K562 (cell line): ENCODE measurements around the gene RNF26. TPM values are rescaled to one million over a fixed set of nuclear protein-coding genes. Genes with fewer than 3 reads are reported as not detected.

Experiments used
- CBFA2T2 ChIP-seq: fragments of 450-650 bp; conservative IDR thresholded peaks from 2 replicates; pipeline ENCODE4 v1.6.1; 2017; ENCODE audit warnings: mild to moderate bottlenecking
- ETS2 ChIP-seq: IDR thresholded peaks from 2 replicates; pipeline ENCODE4 v1.6.1; 2016; ENCODE audit warnings: borderline replicate concordance, missing genetic modification characterization, mild to moderate bottlenecking, moderate library complexity, missing compliant biosample characterization; ENCODE audit not compliant: poor library complexity, severe bottlenecking
- GATA2 ChIP-seq: sonication (generic); formaldehyde crosslinking; IDR thresholded peaks from 2 replicates; pipeline ENCODE4 v1.4.0; 2020; ENCODE audit warnings: mild to moderate bottlenecking, missing genetic modification reagents
- HDAC1 ChIP-seq, 2 experiments: fragments of 450-650 bp; IDR thresholded peaks; 2 replicates each; pipeline ENCODE4 v1.6.1; 2016 to 2017; ENCODE audit warnings: inconsistent platforms in 1 of 2, mild to moderate bottlenecking in 1 of 2, moderate library complexity in 1 of 2
- MAFG ChIP-seq: fragments of 450-650 bp; conservative IDR thresholded peaks from 2 replicates; pipeline ENCODE4 v1.6.1; 2016; ENCODE audit warnings: missing genetic modification characterization, missing compliant biosample characterization
- MTF1 ChIP-seq: fragments of 250-450 bp; sonication (Bioruptor Pico); IDR thresholded peaks from 2 replicates; pipeline ENCODE4 v1.9.0; 2021; ENCODE audit warnings: moderate library complexity, mild to moderate bottlenecking, inconsistent platforms, borderline replicate concordance
- POLR2AphosphoS5 ChIP-seq: IDR thresholded peaks from 2 replicates; pipeline ENCODE4 v1.6.1; 2011; ENCODE audit warnings: mild to moderate bottlenecking, low read depth, low read length, moderate library complexity; ENCODE audit not compliant: control insufficient read depth, insufficient read depth
- SRSF7 ChIP-seq: fragments of 200-400 bp; formaldehyde crosslinking; optimal IDR thresholded peaks from 2 replicates; pipeline ENCODE3; 2017; ENCODE audit warnings: mild to moderate bottlenecking, low read depth, low read length
- ZFX ChIP-seq: sonication (generic); formaldehyde crosslinking; IDR thresholded peaks from 2 replicates; pipeline ENCODE4 v1.8.0; 2022; ENCODE audit warnings: mild to moderate bottlenecking, missing genetic modification reagents, moderate library complexity
- ZNF780A ChIP-seq: fragments of 250-450 bp; sonication (Bioruptor Pico); IDR thresholded peaks from 2 replicates; pipeline ENCODE4 v1.5.0; 2021; ENCODE audit warnings: mild to moderate bottlenecking
- polyA plus RNA-seq, 8 experiments: library from polyadenylated mRNA; depleted of rRNA in 4 of 8; stranded (reverse) in 5 of 8; unstranded in 3 of 8; fragments of >200 nt; fragmentation: Nextera tagmentation in 2 of 8; fragmentation: Illumina TruSeq in 1 of 8; extraction: Ambion mirVana in 2 of 8; extraction: Trizol in 1 of 8; gene quantifications; 2 replicates each; pipeline versions ENCODE4 v1.2.1 to v1.2.3, GENCODE V29; 2011 to 2014; ENCODE audit warnings: inconsistent platforms in 1 of 8, missing spikeins in 1 of 8
- total RNA-seq, 7 experiments: library from RNA; depleted of rRNA in 6 of 7; stranded (reverse); fragments of >200 nt in 6 of 7; fragmentation: Illumina TruSeq in 2 of 7; extraction: Trizol in 2 of 7; gene quantifications; 2 replicates each; pipeline versions ENCODE4 v1.2.1 to v1.2.3, GENCODE V29; 2011 to 2021; ENCODE audit warnings: low replicate concordance in 1 of 7
- TF ChIP-seq, protein P1 (sequence below): sonication (generic); formaldehyde crosslinking; IDR thresholded peaks from 2 replicates; pipeline ENCODE4 v1.8.0; 2022; ENCODE audit warnings: mild to moderate bottlenecking, missing genetic modification reagents
- TF ChIP-seq, protein P2 (sequence below): fragments of 450-650 bp; IDR thresholded peaks from 2 replicates; pipeline ENCODE4 v1.6.1; 2016; ENCODE audit warnings: borderline replicate concordance
- TF ChIP-seq, protein P3 (sequence below): fragments of 250-450 bp; sonication (Bioruptor Pico); IDR thresholded peaks from 2 replicates; pipeline ENCODE4 v1.5.0; 2021; ENCODE audit warnings: mild to moderate bottlenecking, borderline replicate concordance
- TF ChIP-seq, protein P4 (sequence below): sonication (generic); formaldehyde crosslinking; IDR thresholded peaks from 2 replicates; pipeline ENCODE4 v1.8.0; 2023; ENCODE audit warnings: mild to moderate bottlenecking, missing genetic modification reagents
- TF ChIP-seq, protein P5 (sequence below): fragments of 250-450 bp; sonication (Bioruptor Pico); IDR thresholded peaks from 2 replicates; pipeline ENCODE4 v1.8.0; 2022; ENCODE audit warnings: inconsistent platforms
- TF ChIP-seq, protein P6 (sequence below): fragments of 450-650 bp; IDR thresholded peaks from 2 replicates; pipeline ENCODE4 v1.6.1; 2016; ENCODE audit warnings: antibody characterized with exemption

Gene RNF26
- total and polyA plus RNA-seq, 9 of the 15 experiments (the other 6 are each of a cell fraction or from before 2014, with no cell fraction given): 5.3 to 53.6 (median 12.7) TPM

DNA sequence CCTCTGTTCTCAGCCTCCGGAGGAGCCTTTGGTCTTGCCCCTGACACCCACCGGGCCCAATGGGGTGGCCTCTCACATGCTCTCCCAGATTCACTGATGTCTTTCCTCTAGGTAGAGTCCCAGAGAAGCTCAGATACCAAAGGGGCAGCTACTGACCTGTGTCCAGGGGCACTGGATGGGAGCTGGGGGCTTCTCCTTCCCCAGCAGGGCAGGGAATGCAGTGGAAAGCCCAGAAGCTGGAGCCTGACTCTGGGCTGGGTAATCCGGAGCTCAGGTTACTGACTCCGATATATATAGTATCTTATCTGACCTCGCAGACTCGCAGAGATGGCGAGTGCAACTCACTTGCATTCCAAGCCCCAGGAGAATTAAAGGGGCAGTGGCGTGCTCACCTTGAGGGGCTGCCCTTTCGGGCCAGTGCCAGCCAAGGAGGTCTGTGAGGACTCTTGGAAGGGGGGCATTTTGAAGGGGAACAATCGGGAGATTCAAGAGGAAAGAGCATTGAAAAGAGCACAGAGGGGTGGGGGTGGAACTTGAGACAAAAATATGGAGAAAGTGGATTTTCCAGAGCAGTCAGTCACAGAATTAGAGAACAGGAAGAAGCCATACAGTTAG, 44.6 kb downstream of the RNF26 start (continued):
- TF ChIP-seq, protein P1, sequence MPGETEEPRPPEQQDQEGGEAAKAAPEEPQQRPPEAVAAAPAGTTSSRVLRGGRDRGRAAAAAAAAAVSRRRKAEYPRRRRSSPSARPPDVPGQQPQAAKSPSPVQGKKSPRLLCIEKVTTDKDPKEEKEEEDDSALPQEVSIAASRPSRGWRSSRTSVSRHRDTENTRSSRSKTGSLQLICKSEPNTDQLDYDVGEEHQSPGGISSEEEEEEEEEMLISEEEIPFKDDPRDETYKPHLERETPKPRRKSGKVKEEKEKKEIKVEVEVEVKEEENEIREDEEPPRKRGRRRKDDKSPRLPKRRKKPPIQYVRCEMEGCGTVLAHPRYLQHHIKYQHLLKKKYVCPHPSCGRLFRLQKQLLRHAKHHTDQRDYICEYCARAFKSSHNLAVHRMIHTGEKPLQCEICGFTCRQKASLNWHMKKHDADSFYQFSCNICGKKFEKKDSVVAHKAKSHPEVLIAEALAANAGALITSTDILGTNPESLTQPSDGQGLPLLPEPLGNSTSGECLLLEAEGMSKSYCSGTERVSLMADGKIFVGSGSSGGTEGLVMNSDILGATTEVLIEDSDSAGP: peak; percentile 93
- TF ChIP-seq, protein P2, sequence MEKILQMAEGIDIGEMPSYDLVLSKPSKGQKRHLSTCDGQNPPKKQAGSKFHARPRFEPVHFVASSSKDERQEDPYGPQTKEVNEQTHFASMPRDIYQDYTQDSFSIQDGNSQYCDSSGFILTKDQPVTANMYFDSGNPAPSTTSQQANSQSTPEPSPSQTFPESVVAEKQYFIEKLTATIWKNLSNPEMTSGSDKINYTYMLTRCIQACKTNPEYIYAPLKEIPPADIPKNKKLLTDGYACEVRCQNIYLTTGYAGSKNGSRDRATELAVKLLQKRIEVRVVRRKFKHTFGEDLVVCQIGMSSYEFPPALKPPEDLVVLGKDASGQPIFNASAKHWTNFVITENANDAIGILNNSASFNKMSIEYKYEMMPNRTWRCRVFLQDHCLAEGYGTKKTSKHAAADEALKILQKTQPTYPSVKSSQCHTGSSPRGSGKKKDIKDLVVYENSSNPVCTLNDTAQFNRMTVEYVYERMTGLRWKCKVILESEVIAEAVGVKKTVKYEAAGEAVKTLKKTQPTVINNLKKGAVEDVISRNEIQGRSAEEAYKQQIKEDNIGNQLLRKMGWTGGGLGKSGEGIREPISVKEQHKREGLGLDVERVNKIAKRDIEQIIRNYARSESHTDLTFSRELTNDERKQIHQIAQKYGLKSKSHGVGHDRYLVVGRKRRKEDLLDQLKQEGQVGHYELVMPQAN: no peak
- TF ChIP-seq, protein P3, sequence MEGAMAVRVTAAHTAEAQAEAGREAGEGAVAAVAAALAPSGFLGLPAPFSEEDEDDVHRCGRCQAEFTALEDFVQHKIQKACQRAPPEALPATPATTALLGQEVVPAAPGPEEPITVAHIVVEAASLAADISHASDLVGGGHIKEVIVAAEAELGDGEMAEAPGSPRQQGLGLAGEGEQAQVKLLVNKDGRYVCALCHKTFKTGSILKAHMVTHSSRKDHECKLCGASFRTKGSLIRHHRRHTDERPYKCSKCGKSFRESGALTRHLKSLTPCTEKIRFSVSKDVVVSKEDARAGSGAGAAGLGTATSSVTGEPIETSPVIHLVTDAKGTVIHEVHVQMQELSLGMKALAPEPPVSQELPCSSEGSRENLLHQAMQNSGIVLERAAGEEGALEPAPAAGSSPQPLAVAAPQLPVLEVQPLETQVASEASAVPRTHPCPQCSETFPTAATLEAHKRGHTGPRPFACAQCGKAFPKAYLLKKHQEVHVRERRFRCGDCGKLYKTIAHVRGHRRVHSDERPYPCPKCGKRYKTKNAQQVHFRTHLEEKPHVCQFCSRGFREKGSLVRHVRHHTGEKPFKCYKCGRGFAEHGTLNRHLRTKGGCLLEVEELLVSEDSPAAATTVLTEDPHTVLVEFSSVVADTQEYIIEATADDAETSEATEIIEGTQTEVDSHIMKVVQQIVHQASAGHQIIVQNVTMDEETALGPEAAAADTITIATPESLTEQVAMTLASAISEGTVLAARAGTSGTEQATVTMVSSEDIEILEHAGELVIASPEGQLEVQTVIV: no peak
- TF ChIP-seq GATA2 (CRISPR knock-in tag): peak; percentile 29; the same call in 1 of the 2 replicates
- peak in 1 of 2 experiments; percentile 23; a peak in 1 of 4 replicates for TF ChIP-seq HDAC1 (IDR thresholded peaks at IDR 0.05)
- TF ChIP-seq, protein P4, sequence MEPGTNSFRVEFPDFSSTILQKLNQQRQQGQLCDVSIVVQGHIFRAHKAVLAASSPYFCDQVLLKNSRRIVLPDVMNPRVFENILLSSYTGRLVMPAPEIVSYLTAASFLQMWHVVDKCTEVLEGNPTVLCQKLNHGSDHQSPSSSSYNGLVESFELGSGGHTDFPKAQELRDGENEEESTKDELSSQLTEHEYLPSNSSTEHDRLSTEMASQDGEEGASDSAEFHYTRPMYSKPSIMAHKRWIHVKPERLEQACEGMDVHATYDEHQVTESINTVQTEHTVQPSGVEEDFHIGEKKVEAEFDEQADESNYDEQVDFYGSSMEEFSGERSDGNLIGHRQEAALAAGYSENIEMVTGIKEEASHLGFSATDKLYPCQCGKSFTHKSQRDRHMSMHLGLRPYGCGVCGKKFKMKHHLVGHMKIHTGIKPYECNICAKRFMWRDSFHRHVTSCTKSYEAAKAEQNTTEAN (CRISPR knock-in tag): no peak
- TF ChIP-seq CBFA2T2: peak; percentile 61
- no peak for TF ChIP-seq MTF1 (CRISPR knock-in tag)
- TF ChIP-seq ZFX (CRISPR knock-in tag): peak; percentile 23; the same call in 1 of the 2 replicates
- TF ChIP-seq SRSF7: no peak
- TF ChIP-seq ZNF780A (CRISPR knock-in tag): no peak
- TF ChIP-seq, protein P5, sequence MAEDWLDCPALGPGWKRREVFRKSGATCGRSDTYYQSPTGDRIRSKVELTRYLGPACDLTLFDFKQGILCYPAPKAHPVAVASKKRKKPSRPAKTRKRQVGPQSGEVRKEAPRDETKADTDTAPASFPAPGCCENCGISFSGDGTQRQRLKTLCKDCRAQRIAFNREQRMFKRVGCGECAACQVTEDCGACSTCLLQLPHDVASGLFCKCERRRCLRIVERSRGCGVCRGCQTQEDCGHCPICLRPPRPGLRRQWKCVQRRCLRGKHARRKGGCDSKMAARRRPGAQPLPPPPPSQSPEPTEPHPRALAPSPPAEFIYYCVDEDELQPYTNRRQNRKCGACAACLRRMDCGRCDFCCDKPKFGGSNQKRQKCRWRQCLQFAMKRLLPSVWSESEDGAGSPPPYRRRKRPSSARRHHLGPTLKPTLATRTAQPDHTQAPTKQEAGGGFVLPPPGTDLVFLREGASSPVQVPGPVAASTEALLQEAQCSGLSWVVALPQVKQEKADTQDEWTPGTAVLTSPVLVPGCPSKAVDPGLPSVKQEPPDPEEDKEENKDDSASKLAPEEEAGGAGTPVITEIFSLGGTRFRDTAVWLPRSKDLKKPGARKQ (CRISPR knock-in tag): no peak
- TF ChIP-seq, protein P6, sequence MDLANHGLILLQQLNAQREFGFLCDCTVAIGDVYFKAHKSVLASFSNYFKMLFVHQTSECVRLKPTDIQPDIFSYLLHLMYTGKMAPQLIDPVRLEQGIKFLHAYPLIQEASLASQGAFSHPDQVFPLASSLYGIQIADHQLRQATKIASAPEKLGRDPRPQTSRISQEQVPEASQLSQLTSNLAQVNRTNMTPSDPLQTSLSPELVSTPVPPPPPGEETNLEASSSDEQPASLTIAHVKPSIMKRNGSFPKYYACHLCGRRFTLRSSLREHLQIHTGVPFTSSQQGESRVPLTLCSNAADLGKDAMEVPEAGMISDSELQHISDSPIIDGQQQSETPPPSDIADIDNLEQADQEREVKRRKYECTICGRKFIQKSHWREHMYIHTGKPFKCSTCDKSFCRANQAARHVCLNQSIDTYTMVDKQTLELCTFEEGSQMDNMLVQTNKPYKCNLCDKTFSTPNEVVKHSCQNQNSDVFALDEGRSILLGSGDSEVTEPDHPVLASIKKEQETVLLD: no peak
- no peak for TF ChIP-seq MAFG (tag)
- TF ChIP-seq POLR2AphosphoS5: peak; percentile 34; the same call in 1 of the 2 replicates
- no peak for TF ChIP-seq ETS2 (tag)
